Epithelial cell of esophagus (primary cell): Measurements from ENCODE around the gene ARID1B.
A peak's percentile ranks its signal among the peaks of the same experiment; 100 is the strongest.

Experiments
- DNase-seq: peaks from one replicate; pipeline ENCODE4 v3.0.0; 2010; ENCODE audit warnings: low read depth
- H3K4me3 ChIP-seq: 2 replicates; pipeline ENCODE4 v1.5.1; 2011; ENCODE audit warnings: mild to moderate bottlenecking, low read length, control low read depth
- CTCF ChIP-seq: IDR thresholded peaks from 2 replicates; pipeline ENCODE4 v1.5.1; 2011; ENCODE audit warnings: low read depth, mild to moderate bottlenecking, low read length, control low read depth, inconsistent platforms; ENCODE audit not compliant: insufficient read depth; ENCODE audit errors: missing control alignments

Gene ARID1B

GRCh38 chr6:157233686-157234085 lies 456.5 kb downstream of the ARID1B start:
- no peak for TF ChIP-seq CTCF
- no peak overlapping the region for H3K4me3 ChIP-seq
- no peak for DNase-seq

DNA sequence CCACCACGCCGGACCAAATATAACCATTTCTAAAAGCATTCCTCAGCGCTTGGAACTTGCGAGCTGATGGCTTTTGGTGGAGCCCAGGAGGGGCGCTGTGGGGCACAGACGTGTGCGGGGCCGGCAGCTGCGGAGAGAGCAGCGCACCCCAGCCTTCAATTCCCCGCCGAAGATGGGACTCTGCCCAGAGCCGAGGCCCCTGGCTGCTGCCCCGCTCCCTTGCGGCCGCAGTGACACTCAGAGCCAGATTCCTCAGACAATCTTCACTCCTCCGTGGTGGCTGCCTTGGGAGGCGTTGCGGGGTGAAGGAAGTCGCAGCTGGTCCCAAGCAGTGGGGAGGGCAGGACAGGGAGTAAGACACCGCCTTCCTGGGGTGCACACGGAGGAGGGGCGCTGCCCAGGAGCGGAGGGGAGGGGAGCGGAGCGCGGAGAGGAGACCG lies 458.4 kb downstream of the ARID1B start:
- DNase-seq, result peak; percentile 56
- TF ChIP-seq CTCF, result peak; percentile 59
- peak overlapping the region; percentile 44 for H3K4me3 ChIP-seq

GRCh38 chr6:157236040-157236725 lies 459.0 kb downstream of the ARID1B start:
- TF ChIP-seq CTCF, result no peak
- DNase-seq, result no peak
- H3K4me3 ChIP-seq, result peak overlapping the region; percentile 44

DNA sequence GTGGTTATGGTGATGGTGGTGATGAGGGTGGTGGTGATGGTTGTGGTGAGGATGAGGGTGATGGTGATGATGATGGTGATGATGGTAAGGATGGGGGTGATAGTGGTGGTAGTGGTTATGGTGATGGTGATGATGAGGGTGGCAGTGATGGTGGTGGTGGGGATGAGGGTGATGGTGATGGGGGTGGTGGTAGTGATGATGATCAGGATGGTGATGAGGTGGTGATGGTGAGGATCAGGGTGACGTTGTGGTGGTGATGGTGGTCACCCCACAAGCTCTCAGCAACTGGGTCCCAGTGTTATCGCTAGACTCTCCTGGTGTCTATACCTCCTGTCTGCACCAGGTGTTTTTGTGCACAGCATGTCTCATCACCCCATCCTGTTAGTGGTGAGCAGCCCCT lies 461.2 kb downstream of the ARID1B start:
- no peak for DNase-seq
- TF ChIP-seq CTCF, result no peak

DNA sequence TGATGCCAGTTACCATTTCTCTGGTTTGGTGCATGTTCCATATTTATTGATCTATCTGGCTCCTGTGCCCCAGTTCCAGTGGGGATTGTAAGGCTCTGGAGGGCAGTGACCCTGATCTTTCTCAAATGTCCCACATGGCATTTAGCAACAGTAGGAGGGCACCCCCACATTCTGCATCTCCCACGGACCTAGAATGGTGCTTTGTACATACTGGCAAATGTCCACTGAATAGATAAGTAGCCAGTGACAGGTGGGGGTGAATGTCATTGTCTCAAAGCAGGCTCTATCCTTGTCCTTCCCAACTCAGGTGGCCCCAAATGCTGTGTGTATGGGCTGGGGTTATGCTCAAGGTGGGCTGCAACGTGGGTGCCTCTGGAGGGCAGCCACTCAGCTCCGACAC lies 462.0 kb downstream of the ARID1B start:
- TF ChIP-seq CTCF, result no peak
- DNase-seq, result no peak
- H3K4me3 ChIP-seq, result no peak overlapping the region

More for the DNA sequence above, 461.2 kb downstream of the ARID1B start:
- H3K4me3 ChIP-seq, result no peak overlapping the region

- TF ChIP-seq CTCF, result no peak
- no peak for DNase-seq
- H3K4me3 ChIP-seq, result no peak overlapping the region
Observed at GRCh38 chr6:157239671-157240058, 462.5 kb downstream of the ARID1B start.

DNA sequence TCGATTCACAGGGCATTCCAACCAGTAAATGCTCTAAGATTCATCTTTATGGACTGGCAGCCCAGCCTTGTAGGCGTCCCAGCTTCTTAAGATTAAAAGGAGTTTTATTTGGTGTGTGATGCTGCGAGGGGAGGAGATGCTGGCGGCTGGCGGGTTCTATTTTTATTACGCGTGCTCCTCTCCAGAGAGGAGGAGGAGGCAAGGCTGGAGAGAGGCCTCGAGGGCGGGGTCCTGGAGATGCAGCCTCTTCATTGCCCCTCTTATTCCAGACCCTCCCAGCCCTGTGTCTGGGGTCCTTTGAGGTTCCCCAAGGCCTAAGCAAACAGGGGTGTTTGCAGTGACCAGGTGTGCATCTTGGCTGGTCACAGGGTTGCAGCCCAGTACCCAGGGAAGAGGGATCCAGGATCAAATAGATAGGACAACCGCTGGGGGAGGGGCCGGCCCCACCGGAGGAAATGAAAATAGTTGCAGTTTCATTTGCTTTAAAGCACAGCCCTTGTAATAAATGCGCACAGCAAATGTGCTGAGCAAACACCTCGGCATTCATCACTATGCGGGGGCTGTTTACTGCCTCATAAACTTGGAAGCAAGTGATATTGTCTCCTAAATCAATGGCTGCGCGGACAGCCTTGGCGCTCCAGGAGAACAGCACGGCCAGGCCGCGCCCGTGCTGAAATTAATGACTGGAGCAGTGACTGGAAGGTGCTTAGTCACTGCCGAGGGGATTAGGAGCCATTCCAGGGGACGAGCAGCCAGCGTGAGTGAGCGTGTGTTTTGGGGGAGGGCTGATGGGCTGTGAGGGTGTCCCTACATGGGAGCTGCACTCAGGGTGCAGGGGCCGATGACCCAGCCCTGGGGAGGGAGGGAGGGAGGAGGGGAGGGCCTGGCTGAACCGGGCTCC lies 463.1 kb downstream of the ARID1B start:
- DNase-seq, result peak; percentile 33
- H3K4me3 ChIP-seq, result no peak overlapping the region
- TF ChIP-seq CTCF, result no peak
